SK-N-MC (cell line): ENCODE data around the gene IDI2.

ENCODE experiments used
- EZH2 ChIP-seq: fragments of 200-600 bp; sonication (generic); IDR thresholded peaks from one replicate; pipeline ENCODE4 v1.6.1; 2017; ENCODE audit warnings: antibody characterized with exemption
- POLR2AphosphoS5 ChIP-seq: IDR thresholded peaks from 2 replicates; pipeline ENCODE4 v1.6.1; 2012; ENCODE audit warnings: mild to moderate bottlenecking, low read depth, low read length, borderline replicate concordance

GRCh38 chr10:1056326-1057105 lies 30.9 kb upstream of the IDI2 start, which contains the start of gene WDR37:
- TF ChIP-seq EZH2 (no peak), POLR2AphosphoS5 (peak; percentile 78)
